ENCODE measurements around the gene PPIP5K1. TPM values are rescaled to one million over a fixed set of nuclear protein-coding genes. Genes with fewer than 3 reads are reported as not detected.

The PPIP5K1 gene
- total and polyA plus RNA-seq, 9 of the 15 experiments (the other 6 are each of a cell fraction or from before 2014, with no cell fraction given): 2.5 to 74.6 (median 35.1) TPM

DNA sequence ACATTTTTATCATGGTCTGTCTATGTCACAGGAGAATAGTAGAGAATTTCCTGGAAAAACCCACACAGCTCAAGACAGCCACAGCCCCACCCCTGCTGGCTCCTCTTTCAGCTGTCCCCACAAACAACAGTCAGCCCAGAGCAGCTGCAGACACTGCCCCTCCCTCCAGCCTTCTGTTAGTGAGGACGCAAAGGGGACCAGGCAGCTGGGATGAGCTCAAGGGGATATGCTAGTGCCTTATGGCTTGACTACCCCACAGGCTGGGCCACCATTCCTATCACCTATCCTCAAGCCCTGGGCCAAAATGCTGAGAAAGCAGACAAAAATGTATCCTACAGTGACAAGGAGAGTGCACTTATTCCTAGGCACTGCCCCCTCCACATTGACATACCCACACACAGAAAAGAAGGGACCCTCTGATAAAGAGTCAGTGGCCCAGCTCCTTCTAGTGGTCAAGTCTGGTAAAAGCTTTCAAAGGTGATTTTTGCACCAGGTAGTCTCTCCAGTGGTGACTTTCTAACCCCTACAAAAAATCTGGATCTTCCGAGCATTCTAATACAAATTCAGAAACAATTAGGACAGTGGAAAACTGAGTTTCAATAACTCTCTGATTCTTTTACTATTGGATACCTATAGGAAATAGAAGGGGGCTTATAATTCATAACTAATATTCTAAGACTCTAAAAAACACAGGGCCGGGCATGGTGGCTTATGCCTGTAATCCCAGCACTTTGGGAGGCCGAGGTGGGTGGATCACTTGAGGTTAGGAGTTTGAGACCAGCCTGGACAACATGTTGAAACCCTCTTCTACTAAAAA, 75.6 kb downstream of the PPIP5K1 start (continued):
- TF ChIP-seq NFRKB (IDR thresholded peaks at IDR 0.05; ENCODE audit: low read depth) (no peak), ZNF583 (CRISPR knock-in tag; IDR thresholded peaks at IDR 0.05) (no peak), ZNF232 (CRISPR knock-in tag; IDR thresholded peaks at IDR 0.05) (no peak), ZFPM2 (CRISPR knock-in tag; IDR thresholded peaks at IDR 0.05) (no peak), NR2F6 (CRISPR knock-in tag; IDR thresholded peaks at IDR 0.05) (no peak), PPARD (CRISPR knock-in tag; IDR thresholded peaks at IDR 0.05) (no peak), ZEB2 (IDR thresholded peaks at IDR 0.05) (peak; percentile 53; the same call in 1 of the 2 replicates), TCFL5 (CRISPR knock-in tag; conservative IDR thresholded peaks at IDR 0.05) (no peak), ZNF695 (CRISPR knock-in tag; IDR thresholded peaks at IDR 0.05) (no peak), ZFP1 (CRISPR knock-in tag; IDR thresholded peaks at IDR 0.05) (no peak), MXI1 (IDR thresholded peaks at IDR 0.05; ENCODE audit: low read depth, low read length) (no peak), TBL1XR1 (IDR thresholded peaks at IDR 0.05; ENCODE audit: low read length in 2 of 2) (peak in 1 of 2 experiments; percentile 52; a peak in 1 of 4 replicates), SRF (CRISPR knock-in tag; IDR thresholded peaks at IDR 0.05) (no peak), PHB2 (IDR thresholded peaks at IDR 0.05; ENCODE audit: low read depth) (no peak)
- TF ChIP-seq, protein P1, sequence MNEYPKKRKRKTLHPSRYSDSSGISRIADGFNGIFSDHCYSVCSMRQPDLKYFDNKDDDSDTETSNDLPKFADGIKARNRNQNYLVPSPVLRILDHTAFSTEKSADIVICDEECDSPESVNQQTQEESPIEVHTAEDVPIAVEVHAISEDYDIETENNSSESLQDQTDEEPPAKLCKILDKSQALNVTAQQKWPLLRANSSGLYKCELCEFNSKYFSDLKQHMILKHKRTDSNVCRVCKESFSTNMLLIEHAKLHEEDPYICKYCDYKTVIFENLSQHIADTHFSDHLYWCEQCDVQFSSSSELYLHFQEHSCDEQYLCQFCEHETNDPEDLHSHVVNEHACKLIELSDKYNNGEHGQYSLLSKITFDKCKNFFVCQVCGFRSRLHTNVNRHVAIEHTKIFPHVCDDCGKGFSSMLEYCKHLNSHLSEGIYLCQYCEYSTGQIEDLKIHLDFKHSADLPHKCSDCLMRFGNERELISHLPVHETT (CRISPR knock-in tag; conservative IDR thresholded peaks at IDR 0.05 in 1 of 2, IDR thresholded peaks at IDR 0.05 in 1 of 2): no peak
- TF ChIP-seq, protein P2, sequence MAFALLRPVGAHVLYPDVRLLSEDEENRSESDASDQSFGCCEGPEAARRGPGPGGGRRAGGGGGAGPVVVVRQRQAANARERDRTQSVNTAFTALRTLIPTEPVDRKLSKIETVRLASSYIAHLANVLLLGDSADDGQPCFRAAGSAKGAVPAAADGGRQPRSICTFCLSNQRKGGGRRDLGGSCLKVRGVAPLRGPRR (CRISPR knock-in tag; IDR thresholded peaks at IDR 0.05): no peak
- TF ChIP-seq, protein P3, sequence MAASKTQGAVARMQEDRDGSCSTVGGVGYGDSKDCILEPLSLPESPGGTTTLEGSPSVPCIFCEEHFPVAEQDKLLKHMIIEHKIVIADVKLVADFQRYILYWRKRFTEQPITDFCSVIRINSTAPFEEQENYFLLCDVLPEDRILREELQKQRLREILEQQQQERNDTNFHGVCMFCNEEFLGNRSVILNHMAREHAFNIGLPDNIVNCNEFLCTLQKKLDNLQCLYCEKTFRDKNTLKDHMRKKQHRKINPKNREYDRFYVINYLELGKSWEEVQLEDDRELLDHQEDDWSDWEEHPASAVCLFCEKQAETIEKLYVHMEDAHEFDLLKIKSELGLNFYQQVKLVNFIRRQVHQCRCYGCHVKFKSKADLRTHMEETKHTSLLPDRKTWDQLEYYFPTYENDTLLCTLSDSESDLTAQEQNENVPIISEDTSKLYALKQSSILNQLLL (CRISPR knock-in tag; IDR thresholded peaks at IDR 0.05; ENCODE audit: borderline replicate concordance): no peak
- TF ChIP-seq, protein P4, sequence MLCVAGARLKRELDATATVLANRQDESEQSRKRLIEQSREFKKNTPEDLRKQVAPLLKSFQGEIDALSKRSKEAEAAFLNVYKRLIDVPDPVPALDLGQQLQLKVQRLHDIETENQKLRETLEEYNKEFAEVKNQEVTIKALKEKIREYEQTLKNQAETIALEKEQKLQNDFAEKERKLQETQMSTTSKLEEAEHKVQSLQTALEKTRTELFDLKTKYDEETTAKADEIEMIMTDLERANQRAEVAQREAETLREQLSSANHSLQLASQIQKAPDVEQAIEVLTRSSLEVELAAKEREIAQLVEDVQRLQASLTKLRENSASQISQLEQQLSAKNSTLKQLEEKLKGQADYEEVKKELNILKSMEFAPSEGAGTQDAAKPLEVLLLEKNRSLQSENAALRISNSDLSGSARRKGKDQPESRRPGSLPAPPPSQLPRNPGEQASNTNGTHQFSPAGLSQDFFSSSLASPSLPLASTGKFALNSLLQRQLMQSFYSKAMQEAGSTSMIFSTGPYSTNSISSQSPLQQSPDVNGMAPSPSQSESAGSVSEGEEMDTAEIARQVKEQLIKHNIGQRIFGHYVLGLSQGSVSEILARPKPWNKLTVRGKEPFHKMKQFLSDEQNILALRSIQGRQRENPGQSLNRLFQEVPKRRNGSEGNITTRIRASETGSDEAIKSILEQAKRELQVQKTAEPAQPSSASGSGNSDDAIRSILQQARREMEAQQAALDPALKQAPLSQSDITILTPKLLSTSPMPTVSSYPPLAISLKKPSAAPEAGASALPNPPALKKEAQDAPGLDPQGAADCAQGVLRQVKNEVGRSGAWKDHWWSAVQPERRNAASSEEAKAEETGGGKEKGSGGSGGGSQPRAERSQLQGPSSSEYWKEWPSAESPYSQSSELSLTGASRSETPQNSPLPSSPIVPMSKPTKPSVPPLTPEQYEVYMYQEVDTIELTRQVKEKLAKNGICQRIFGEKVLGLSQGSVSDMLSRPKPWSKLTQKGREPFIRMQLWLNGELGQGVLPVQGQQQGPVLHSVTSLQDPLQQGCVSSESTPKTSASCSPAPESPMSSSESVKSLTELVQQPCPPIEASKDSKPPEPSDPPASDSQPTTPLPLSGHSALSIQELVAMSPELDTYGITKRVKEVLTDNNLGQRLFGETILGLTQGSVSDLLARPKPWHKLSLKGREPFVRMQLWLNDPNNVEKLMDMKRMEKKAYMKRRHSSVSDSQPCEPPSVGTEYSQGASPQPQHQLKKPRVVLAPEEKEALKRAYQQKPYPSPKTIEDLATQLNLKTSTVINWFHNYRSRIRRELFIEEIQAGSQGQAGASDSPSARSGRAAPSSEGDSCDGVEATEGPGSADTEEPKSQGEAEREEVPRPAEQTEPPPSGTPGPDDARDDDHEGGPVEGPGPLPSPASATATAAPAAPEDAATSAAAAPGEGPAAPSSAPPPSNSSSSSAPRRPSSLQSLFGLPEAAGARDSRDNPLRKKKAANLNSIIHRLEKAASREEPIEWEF (CRISPR knock-in tag; IDR thresholded peaks at IDR 0.05): no peak
- TF ChIP-seq, protein P5, sequence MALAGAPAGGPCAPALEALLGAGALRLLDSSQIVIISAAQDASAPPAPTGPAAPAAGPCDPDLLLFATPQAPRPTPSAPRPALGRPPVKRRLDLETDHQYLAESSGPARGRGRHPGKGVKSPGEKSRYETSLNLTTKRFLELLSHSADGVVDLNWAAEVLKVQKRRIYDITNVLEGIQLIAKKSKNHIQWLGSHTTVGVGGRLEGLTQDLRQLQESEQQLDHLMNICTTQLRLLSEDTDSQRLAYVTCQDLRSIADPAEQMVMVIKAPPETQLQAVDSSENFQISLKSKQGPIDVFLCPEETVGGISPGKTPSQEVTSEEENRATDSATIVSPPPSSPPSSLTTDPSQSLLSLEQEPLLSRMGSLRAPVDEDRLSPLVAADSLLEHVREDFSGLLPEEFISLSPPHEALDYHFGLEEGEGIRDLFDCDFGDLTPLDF (CRISPR knock-in tag; IDR thresholded peaks at IDR 0.05): no peak

All from K562 (cell line).